Measurements from ENCODE around the gene KCNN2.

GRCh38 chr5:114524221-114524620 lies 162.4 kb downstream of the KCNN2 start:
- TF ChIP-seq, protein P1, sequence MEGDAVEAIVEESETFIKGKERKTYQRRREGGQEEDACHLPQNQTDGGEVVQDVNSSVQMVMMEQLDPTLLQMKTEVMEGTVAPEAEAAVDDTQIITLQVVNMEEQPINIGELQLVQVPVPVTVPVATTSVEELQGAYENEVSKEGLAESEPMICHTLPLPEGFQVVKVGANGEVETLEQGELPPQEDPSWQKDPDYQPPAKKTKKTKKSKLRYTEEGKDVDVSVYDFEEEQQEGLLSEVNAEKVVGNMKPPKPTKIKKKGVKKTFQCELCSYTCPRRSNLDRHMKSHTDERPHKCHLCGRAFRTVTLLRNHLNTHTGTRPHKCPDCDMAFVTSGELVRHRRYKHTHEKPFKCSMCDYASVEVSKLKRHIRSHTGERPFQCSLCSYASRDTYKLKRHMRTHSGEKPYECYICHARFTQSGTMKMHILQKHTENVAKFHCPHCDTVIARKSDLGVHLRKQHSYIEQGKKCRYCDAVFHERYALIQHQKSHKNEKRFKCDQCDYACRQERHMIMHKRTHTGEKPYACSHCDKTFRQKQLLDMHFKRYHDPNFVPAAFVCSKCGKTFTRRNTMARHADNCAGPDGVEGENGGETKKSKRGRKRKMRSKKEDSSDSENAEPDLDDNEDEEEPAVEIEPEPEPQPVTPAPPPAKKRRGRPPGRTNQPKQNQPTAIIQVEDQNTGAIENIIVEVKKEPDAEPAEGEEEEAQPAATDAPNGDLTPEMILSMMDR (IDR thresholded peaks at IDR 0.05; ENCODE audit: low read depth, low read length, missing input control), result no peak
- no peak for TF ChIP-seq MAX (IDR thresholded peaks at IDR 0.05)
- TF ChIP-seq YY1 (IDR thresholded peaks at IDR 0.05), result no peak
- no peak for TF ChIP-seq JUND (IDR thresholded peaks at IDR 0.05)
- no peak for TF ChIP-seq EGR1 (IDR thresholded peaks at IDR 0.05; ENCODE audit: low read depth in 2 of 2)
- TF ChIP-seq RAD21 (IDR thresholded peaks at IDR 0.05), result no peak
- TF ChIP-seq TAF1 (conservative IDR thresholded peaks at IDR 0.05), result no peak
- no peak for TF ChIP-seq HNF4A (conservative IDR thresholded peaks at IDR 0.05)
- no peak for TF ChIP-seq FOXA1 (IDR thresholded peaks at IDR 0.05)
- TF ChIP-seq, protein P2, sequence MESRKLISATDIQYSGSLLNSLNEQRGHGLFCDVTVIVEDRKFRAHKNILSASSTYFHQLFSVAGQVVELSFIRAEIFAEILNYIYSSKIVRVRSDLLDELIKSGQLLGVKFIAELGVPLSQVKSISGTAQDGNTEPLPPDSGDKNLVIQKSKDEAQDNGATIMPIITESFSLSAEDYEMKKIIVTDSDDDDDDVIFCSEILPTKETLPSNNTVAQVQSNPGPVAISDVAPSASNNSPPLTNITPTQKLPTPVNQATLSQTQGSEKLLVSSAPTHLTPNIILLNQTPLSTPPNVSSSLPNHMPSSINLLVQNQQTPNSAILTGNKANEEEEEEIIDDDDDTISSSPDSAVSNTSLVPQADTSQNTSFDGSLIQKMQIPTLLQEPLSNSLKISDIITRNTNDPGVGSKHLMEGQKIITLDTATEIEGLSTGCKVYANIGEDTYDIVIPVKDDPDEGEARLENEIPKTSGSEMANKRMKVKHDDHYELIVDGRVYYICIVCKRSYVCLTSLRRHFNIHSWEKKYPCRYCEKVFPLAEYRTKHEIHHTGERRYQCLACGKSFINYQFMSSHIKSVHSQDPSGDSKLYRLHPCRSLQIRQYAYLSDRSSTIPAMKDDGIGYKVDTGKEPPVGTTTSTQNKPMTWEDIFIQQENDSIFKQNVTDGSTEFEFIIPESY (IDR thresholded peaks at IDR 0.05), result no peak
- TF ChIP-seq REST (IDR thresholded peaks at IDR 0.05), result no peak
- TF ChIP-seq SP1 (IDR thresholded peaks at IDR 0.05), result no peak
- no peak for TF ChIP-seq HNF4G (IDR thresholded peaks at IDR 0.05)
